Vagina (tissue), 2 donors: ENCODE results near the gene F7.

ENCODE experiments used
- POLR2AphosphoS5 ChIP-seq, 2 donors: sonication (generic); formaldehyde crosslinking; IDR thresholded peaks; one replicate each; pipeline ENCODE4 v1.9.0; 2017; ENCODE audit warnings: antibody characterized with exemption in 2 of 2, mild to moderate bottlenecking in 2 of 2, low read depth in 1 of 2; ENCODE audit not compliant: insufficient read depth in 1 of 2
- TF ChIP-seq, protein P1 (sequence below), 3 experiments: fragments of 450-650 bp in 2 of 3; fragments of 200-600 bp in 1 of 3; sonication (generic) in 1 of 3; IDR thresholded peaks; one replicate each; pipeline ENCODE4 v1.5.1; 2017 to 2019; ENCODE audit warnings: antibody characterized with exemption in 3 of 3, mild to moderate bottlenecking in 2 of 3, moderate library complexity in 2 of 3

DNA sequence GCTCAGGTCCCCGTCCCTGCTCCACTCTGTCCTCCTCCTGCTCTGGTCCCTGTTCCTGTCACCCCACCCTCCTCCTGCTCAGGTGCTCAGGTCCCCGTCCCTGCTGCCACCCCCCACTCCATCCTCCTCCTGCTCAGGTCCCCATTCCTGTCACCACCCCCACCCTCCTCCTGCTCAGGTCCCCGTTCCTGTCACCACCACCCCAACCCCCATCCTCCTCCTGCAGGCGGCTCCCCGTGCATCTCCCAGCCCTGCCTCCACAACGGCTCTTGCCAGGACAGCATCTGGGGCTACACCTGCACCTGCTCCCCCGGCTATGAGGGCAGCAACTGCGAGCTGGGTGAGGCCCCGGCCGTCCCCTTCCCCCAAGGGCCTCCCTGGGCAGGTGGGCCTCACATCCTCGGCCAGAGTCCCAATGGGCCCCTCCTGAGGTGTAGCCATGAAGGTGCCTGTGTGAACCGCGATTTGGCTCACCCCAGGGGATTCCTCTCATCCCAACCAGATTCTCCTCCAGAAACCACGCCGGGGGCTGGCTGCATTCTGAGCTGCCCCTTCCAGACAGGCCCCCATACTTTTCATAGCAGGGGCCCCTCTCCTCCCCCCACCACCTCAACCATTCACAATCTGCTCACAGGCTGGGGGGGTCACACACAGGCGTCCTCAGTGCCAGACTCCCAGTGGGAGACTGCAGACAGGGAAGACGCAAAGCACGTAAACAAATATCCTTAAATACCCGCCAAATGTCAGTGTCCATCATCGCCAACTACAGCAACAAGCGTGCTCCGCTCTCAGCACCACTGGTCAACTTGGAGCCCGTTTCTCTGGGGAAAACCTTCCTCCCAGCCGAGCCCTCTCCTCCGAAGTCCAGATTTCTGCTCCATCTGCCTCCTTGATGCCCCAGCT is 57.4 kb downstream of the F7 start:
- TF ChIP-seq, protein P1, sequence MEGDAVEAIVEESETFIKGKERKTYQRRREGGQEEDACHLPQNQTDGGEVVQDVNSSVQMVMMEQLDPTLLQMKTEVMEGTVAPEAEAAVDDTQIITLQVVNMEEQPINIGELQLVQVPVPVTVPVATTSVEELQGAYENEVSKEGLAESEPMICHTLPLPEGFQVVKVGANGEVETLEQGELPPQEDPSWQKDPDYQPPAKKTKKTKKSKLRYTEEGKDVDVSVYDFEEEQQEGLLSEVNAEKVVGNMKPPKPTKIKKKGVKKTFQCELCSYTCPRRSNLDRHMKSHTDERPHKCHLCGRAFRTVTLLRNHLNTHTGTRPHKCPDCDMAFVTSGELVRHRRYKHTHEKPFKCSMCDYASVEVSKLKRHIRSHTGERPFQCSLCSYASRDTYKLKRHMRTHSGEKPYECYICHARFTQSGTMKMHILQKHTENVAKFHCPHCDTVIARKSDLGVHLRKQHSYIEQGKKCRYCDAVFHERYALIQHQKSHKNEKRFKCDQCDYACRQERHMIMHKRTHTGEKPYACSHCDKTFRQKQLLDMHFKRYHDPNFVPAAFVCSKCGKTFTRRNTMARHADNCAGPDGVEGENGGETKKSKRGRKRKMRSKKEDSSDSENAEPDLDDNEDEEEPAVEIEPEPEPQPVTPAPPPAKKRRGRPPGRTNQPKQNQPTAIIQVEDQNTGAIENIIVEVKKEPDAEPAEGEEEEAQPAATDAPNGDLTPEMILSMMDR (IDR thresholded peaks at IDR 0.05), result no peak
- TF ChIP-seq POLR2AphosphoS5 (IDR thresholded peaks at IDR 0.05; ENCODE audit: insufficient read depth in 1 of 2, low read depth in 1 of 2), result no peak
